Liver (tissue), 3 donors: ENCODE results near the gene RTN4RL1.

Experiments used
- ATF3 ChIP-seq: IDR thresholded peaks from 2 replicates; pipeline ENCODE4 v1.6.1; 2016; ENCODE audit warnings: antibody characterized with exemption
- CTCF ChIP-seq: fragments of 150-350 bp; IDR thresholded peaks from 2 replicates; pipeline ENCODE4 v1.5.1; 2017; ENCODE audit warnings: improper control_type of control experiment, low read depth, low read length; ENCODE audit not compliant: missing input control
- FOXA1 ChIP-seq: IDR thresholded peaks from 2 replicates; pipeline ENCODE4 v1.6.1; 2016; ENCODE audit warnings: antibody characterized with exemption
- MAX ChIP-seq: IDR thresholded peaks from 2 replicates; pipeline ENCODE4 v1.6.1; 2016; ENCODE audit warnings: antibody characterized with exemption
- REST ChIP-seq: IDR thresholded peaks from 2 replicates; pipeline ENCODE4 v1.6.1; 2016; ENCODE audit warnings: antibody characterized with exemption, mild to moderate bottlenecking
- TAF1 ChIP-seq: conservative IDR thresholded peaks from 2 replicates; pipeline ENCODE4 v1.6.1; 2016; ENCODE audit warnings: antibody characterized with exemption, mild to moderate bottlenecking
- donor health status: healthy.
- donor health status: healthy.

- no peak for TF ChIP-seq REST
- no peak for TF ChIP-seq CTCF
- no peak for TF ChIP-seq MAX
- TF ChIP-seq TAF1, result no peak
- no peak for TF ChIP-seq FOXA1
- no peak for TF ChIP-seq ATF3
Observed at GRCh38 chr17:1928976-1929375, 96.2 kb downstream of the RTN4RL1 start.
